Measurements from ENCODE around the gene PSMB5.
"Not testable (repeated sequence)": the region's sequence is repeated elsewhere in the genome, so short reads cannot be mapped to it uniquely, and the experiment has no call there.

Gene PSMB5

GRCh38 chr14:23004274-23004673 is 30.4 kb downstream of the PSMB5 start:
- DNase-seq; H3K36me3 Mint-ChIP-seq (ENCODE audit: low read depth); H3K27ac Mint-ChIP-seq; ATAC-seq; H3K27me3 Mint-ChIP-seq; H3K9me3 Mint-ChIP-seq; H3K4me3 Mint-ChIP-seq: not testable (repeated sequence)
- H3K4me1 Mint-ChIP-seq = peaks cover 33% of the 10 kb centered on the region

GRCh38 chr14:23002592-23002991 is 32.1 kb downstream of the PSMB5 start:
- ATAC-seq (no peak), DNase-seq (no peak)
- Mint-ChIP-seq H3K36me3 (ENCODE audit: low read depth) (no peaks in the 10 kb centered on the region), H3K27ac (no peak overlapping the region), H3K9me3 (no peaks in the 10 kb centered on the region), H3K27me3 (no peaks in the 10 kb centered on the region), H3K4me1 (peaks cover 18% of the 10 kb centered on the region), H3K4me3 (no peak overlapping the region)

GRCh38 chr14:23000860-23001259 is 33.8 kb downstream of the PSMB5 start:
- DNase-seq (no peak), ATAC-seq (no peak)
- peaks cover 3% of the 10 kb centered on the region for H3K4me1 Mint-ChIP-seq
- no peaks in the 10 kb centered on the region for H3K27me3 Mint-ChIP-seq
- no peak overlapping the region for H3K27ac Mint-ChIP-seq
- H3K4me3 Mint-ChIP-seq = no peak overlapping the region
- H3K36me3 Mint-ChIP-seq (ENCODE audit: low read depth) = no peaks in the 10 kb centered on the region
- H3K9me3 Mint-ChIP-seq = no peaks in the 10 kb centered on the region

DNA sequence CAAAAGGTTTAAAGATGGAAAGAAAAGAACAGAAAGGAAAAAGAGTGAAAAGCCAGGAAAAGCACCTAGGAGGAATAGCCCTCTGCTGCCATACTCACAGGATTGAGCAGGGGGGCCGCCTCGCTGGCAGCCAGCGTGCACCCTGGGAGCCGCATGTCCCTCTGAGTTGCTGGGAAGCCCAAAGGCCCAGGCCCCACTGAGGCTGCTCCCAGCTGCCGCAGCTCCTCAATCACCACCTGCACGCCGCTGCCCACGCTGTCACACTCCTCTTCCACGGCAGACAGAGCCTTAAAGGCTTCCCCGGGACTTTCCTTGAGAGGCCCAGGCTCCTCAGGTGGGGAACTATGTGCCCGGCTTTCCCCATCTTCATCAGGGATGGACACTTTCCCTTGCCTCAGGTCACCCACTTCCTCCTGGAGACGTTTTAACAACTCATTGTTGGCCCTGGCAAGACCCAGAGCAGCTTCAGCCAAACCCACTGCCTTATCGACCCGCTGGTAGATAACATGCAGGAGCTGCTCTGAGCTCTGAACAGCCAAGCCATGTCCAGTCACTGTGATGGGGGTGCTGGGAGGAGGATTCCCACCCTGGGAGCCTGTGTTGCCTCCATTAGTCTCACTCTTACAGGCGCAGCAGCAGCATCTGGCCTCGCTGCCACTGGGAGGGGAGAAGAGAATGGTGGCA is 36.2 kb downstream of the PSMB5 start:
- DNase-seq = no peak
- H3K4me1 Mint-ChIP-seq = peaks cover 2% of the 10 kb centered on the region
- H3K36me3 Mint-ChIP-seq (ENCODE audit: low read depth) = no peaks in the 10 kb centered on the region
- H3K27ac Mint-ChIP-seq = no peak overlapping the region
- ATAC-seq = no peak
- H3K9me3 Mint-ChIP-seq = no peaks in the 10 kb centered on the region
- H3K27me3 Mint-ChIP-seq = no peaks in the 10 kb centered on the region
- H3K4me3 Mint-ChIP-seq = no peak overlapping the region

GRCh38 chr14:22997676-22998323 is 36.9 kb downstream of the PSMB5 start:
- Mint-ChIP-seq H3K4me3 (no peak overlapping the region), H3K27ac (no peak overlapping the region), H3K4me1 (peaks cover 2% of the 10 kb centered on the region), H3K27me3 (no peaks in the 10 kb centered on the region), H3K36me3 (ENCODE audit: low read depth) (no peaks in the 10 kb centered on the region), H3K9me3 (no peaks in the 10 kb centered on the region)
- no peak for DNase-seq
- no peak for ATAC-seq

- H3K9me3 Mint-ChIP-seq = no peaks in the 10 kb centered on the region
- H3K36me3 Mint-ChIP-seq (ENCODE audit: low read depth) = no peaks in the 10 kb centered on the region
- no peak for DNase-seq
- H3K4me3 Mint-ChIP-seq = no peak overlapping the region
- H3K27ac Mint-ChIP-seq = no peak overlapping the region
- peaks cover 2% of the 10 kb centered on the region for H3K4me1 Mint-ChIP-seq
- no peak for ATAC-seq
- no peaks in the 10 kb centered on the region for H3K27me3 Mint-ChIP-seq
Observed at GRCh38 chr14:22996768-22997654, 37.7 kb downstream of the PSMB5 start.

- Mint-ChIP-seq H3K27ac (no peak overlapping the region), H3K9me3 (no peaks in the 10 kb centered on the region), H3K27me3 (no peaks in the 10 kb centered on the region), H3K4me3 (no peak overlapping the region), H3K4me1 (peaks cover 2% of the 10 kb centered on the region), H3K36me3 (ENCODE audit: low read depth) (no peaks in the 10 kb centered on the region)
- ATAC-seq = no peak
- DNase-seq = no peak
Observed at GRCh38 chr14:22995889-22996625, 38.6 kb downstream of the PSMB5 start.

DNA sequence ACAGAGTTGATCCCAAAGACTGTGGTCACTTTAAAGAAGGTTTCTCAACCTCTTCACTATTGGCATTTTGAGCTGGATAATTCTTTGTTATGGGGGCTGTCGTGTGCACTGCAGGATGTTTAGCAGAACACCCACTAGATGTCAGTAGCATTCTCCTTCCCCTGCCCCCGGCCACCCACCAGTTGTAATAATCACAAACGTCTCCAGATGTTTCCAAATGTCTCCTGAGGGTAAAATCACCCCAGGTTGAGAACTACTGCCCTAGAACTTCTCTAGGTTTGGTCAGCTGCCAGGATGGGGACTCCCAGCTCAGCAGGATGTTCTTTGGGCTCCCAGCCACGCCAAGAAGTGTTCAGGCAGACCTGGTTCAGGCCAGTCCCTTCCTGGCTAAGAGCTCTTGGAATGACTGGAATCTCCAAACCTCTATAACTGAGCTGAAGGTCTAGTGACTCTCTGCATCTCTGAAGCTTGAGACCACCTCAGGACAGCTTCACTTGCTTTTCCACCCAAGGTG is 39.9 kb downstream of the PSMB5 start:
- H3K4me3 Mint-ChIP-seq = no peak overlapping the region
- H3K36me3 Mint-ChIP-seq (ENCODE audit: low read depth) = no peaks in the 10 kb centered on the region
- DNase-seq (peak; percentile 20), ATAC-seq (peak; percentile 73)
- no peak overlapping the region for H3K27ac Mint-ChIP-seq
- no peaks in the 10 kb centered on the region for H3K27me3 Mint-ChIP-seq
- no peaks in the 10 kb centered on the region for H3K9me3 Mint-ChIP-seq
- no peaks in the 10 kb centered on the region for H3K4me1 Mint-ChIP-seq

GRCh38 chr14:22993517-22993916 is 41.2 kb downstream of the PSMB5 start:
- Mint-ChIP-seq H3K4me1 (no peaks in the 10 kb centered on the region), H3K27me3 (no peaks in the 10 kb centered on the region), H3K27ac (no peak overlapping the region), H3K4me3 (no peak overlapping the region), H3K36me3 (ENCODE audit: low read depth) (no peaks in the 10 kb centered on the region), H3K9me3 (no peaks in the 10 kb centered on the region)
- no peak for DNase-seq
- no peak for ATAC-seq

GRCh38 chr14:22991852-22992251 is 42.8 kb downstream of the PSMB5 start:
- no peaks in the 10 kb centered on the region for H3K4me1 Mint-ChIP-seq
- DNase-seq = no peak
- no peak overlapping the region for H3K27ac Mint-ChIP-seq
- no peaks in the 10 kb centered on the region for H3K27me3 Mint-ChIP-seq
- H3K9me3 Mint-ChIP-seq = no peaks in the 10 kb centered on the region
- no peak for ATAC-seq
- H3K36me3 Mint-ChIP-seq (ENCODE audit: low read depth) = no peaks in the 10 kb centered on the region
- no peak overlapping the region for H3K4me3 Mint-ChIP-seq

DNA sequence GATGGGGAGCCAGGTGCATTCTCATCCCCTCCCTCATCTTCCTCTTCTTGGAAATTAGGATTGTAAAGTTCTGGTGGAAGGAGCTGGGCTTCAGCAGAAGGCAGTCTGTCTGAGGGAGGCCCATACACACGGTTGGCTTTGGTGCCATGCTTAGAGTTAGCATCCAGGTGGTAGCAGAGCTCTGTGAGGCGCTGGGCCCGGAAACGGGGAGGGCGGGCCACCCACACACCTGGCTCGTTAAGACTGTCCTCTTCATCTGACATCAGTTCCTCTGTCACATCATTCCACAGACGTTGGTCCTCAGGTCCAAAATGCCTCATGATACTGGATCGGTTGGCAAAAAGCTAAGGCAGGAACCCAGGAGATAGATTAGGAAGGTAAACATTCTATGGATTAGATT is 47.4 kb downstream of the PSMB5 start:
- Mint-ChIP-seq H3K9me3 (no peaks in the 10 kb centered on the region), H3K27me3 (no peaks in the 10 kb centered on the region), H3K4me1 (no peaks in the 10 kb centered on the region), H3K4me3 (no peak overlapping the region), H3K27ac (no peak overlapping the region), H3K36me3 (ENCODE audit: low read depth) (no peaks in the 10 kb centered on the region)
- DNase-seq = no peak
- no peak for ATAC-seq

DNA sequence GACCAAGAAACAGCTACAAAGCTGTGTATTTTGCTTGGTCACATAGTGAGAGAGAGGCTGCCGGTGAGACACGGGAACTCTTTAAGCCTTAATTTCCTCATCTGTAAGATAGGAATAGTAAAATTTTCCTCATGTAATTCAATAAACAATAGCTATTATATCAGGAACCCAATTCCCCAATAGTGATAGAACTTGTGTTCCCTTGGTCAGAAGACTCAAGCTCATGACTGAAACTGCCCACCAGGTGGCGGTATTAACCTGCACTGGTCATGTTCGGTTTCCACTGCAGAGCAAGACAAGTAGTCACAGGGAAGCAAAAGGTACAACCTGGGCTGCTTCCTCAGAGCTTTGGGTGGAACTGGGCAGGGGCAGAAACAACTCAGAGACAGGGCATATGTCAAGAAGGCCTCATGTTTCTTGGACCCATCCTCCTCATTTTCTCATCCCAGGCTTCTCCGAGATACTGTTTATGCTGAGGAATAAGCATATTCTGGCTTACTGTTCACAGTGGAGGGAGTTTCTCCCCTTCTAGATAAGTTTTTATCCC is 48.1 kb downstream of the PSMB5 start:
- no peaks in the 10 kb centered on the region for H3K27me3 Mint-ChIP-seq
- no peaks in the 10 kb centered on the region for H3K9me3 Mint-ChIP-seq
- H3K4me1 Mint-ChIP-seq = no peaks in the 10 kb centered on the region
- no peak overlapping the region for H3K4me3 Mint-ChIP-seq
- DNase-seq = peak; percentile 90
- H3K27ac Mint-ChIP-seq = no peak overlapping the region
- ATAC-seq = peak; percentile 55
- H3K36me3 Mint-ChIP-seq (ENCODE audit: low read depth) = no peaks in the 10 kb centered on the region

DNA sequence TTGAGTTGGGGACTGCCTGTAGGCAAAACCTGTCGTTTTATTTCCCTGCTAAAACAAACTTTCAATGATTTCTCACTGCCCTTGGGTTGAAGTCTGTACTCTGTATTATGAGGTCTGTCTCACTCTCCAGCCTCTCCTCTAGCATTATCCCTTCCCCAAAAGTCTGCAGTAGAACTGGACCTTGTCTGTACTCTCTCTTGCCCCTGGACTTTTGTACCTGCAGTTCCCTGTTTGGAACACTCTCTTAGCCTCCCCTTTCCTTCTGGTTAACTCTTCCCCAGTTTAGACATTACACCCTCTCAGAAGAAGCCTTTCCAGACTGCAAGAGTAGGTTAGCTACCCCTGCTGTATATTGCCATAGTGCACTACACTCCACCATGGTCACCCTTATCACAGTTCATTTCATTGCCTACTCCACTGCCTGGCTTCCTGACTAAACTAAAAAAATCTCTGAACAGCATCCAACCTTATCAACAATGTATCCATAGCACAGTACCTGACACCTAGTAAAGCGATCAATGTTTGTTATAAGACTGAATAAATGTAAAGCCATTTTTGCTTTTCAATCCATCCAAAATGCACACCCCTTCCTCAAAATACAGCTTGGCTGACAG is 48.7 kb downstream of the PSMB5 start:
- Mint-ChIP-seq H3K9me3 (no peaks in the 10 kb centered on the region), H3K36me3 (ENCODE audit: low read depth) (no peaks in the 10 kb centered on the region), H3K4me1 (no peaks in the 10 kb centered on the region), H3K4me3 (no peak overlapping the region), H3K27me3 (peaks cover under 1% of the 10 kb centered on the region), H3K27ac (no peak overlapping the region)
- ATAC-seq = no peak
- no peak for DNase-seq

Data from activated naive CD8-positive, alpha-beta T cell treated with anti-CD3 and anti-CD28 coated beads, Interleukin-2, amount 50 U/mL, for 24 hours (primary cell).